NT2/D1 (cell line): Measurements from ENCODE around the gene JARID2.

ENCODE experiments used
- DNase-seq: peaks from one replicate; pipeline ENCODE4 v3.0.0-alpha.2; 2011; ENCODE audit warnings: low read depth, low spot score
- H3K27me3 ChIP-seq: 2 replicates; pipeline ENCODE4 v1.6.0; 2011; ENCODE audit warnings: mild to moderate bottlenecking; ENCODE audit not compliant: insufficient read length, insufficient read depth
- H3K36me3 ChIP-seq: 2 replicates; pipeline ENCODE4 v1.6.1; 2011; ENCODE audit warnings: mild to moderate bottlenecking, low read length, mixed read lengths; ENCODE audit not compliant: insufficient read depth, insufficient read length
- H3K4me1 ChIP-seq: 2 replicates; pipeline ENCODE4 v1.5.1; 2011; ENCODE audit not compliant: insufficient read depth, insufficient read length
- H3K4me3 ChIP-seq: 2 replicates; pipeline ENCODE4 v1.5.1; 2011; ENCODE audit warnings: low read depth; ENCODE audit not compliant: insufficient read length
- H3K9ac ChIP-seq: 2 replicates; pipeline ENCODE4 v1.6.0; 2011; ENCODE audit warnings: low read depth; ENCODE audit not compliant: insufficient read length
- H3K9me3 ChIP-seq: 2 replicates; pipeline ENCODE4 v1.5.1; 2011; ENCODE audit warnings: mild to moderate bottlenecking, low read length; ENCODE audit not compliant: insufficient read depth
- SUZ12 ChIP-seq: IDR thresholded peaks from 2 replicates; pipeline ENCODE4 v1.6.1; 2011; ENCODE audit not compliant: insufficient read length, insufficient read depth; ENCODE audit errors: extremely low read depth
- YY1 ChIP-seq: IDR thresholded peaks from 2 replicates; pipeline ENCODE4 v1.6.1; 2011; ENCODE audit not compliant: insufficient read length, insufficient read depth
- ZNF274 ChIP-seq: IDR thresholded peaks from 2 replicates; pipeline ENCODE4 v1.6.1; 2011; ENCODE audit warnings: mild to moderate bottlenecking, low read depth, low read length

Gene JARID2

DNA sequence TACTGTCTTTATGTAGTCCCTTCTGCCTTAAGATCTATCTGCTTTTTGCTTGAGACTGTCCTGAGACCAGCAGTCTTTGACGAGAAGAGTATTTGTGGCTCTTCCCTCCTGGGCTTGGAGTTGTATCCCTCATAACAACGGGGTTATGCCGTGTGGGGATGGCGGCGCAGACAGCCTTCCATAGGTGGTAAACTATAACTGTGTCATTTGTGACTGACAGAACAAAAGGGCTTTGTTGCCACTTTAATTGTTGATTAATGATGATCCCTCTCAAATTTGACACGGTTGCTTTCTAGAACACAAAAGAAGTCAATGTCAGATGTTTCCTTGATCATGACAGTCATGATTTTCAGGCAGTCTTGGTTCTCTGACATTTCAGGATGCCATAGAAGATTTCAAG lies 196.6 kb downstream of the JARID2 start:
- no peak overlapping the region for H3K4me3 ChIP-seq
- TF ChIP-seq SUZ12 = no peak
- H3K36me3 ChIP-seq = no peaks in the 10 kb centered on the region
- no peaks in the 10 kb centered on the region for H3K27me3 ChIP-seq
- H3K9me3 ChIP-seq = no peaks in the 10 kb centered on the region
- H3K4me1 ChIP-seq = peaks cover 11% of the 10 kb centered on the region
- DNase-seq = no peak
- no peak overlapping the region for H3K9ac ChIP-seq

DNA sequence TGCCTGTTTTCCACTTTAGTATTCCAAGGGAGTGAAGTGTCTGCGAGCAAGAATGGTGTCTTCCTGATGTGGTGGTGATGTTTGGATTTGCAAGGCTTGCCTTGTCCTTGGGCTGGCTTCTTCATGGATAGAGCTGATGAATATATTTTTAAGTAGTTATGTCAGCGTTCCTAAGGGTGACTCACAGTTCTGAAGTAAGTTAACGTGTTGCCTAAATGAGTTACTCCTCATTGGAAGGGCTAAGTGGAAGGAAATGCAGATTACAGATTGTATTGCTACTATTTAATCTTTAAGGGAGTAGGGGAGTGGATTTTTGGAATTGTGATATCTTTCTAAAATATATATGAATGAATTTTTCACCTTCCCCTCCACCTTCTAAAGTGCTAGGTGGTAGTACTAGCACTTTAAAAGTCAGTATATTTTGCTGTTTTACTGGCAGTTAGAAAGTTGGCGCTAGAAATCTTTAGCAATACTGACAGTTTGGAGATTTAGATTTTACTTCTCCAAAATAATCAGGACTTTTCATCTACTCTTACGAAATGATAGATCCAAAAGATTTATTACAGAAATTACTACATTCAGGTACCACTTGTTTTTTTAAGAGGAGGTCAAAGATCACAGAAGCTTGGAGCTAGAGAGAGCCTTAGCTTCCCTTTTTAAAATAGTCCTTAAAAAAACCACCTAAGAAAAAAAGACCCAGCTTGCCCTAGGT lies 197.4 kb downstream of the JARID2 start:
- Histone ChIP-seq H3K4me3 (no peak overlapping the region), H3K9ac (no peak overlapping the region), H3K36me3 (peaks cover 2% of the 10 kb centered on the region), H3K27me3 (no peaks in the 10 kb centered on the region), H3K9me3 (no peaks in the 10 kb centered on the region), H3K4me1 (peaks cover 12% of the 10 kb centered on the region)
- TF ChIP-seq SUZ12 = no peak
- no peak for TF ChIP-seq YY1
- TF ChIP-seq ZNF274 = no peak
- no peak for DNase-seq

DNA sequence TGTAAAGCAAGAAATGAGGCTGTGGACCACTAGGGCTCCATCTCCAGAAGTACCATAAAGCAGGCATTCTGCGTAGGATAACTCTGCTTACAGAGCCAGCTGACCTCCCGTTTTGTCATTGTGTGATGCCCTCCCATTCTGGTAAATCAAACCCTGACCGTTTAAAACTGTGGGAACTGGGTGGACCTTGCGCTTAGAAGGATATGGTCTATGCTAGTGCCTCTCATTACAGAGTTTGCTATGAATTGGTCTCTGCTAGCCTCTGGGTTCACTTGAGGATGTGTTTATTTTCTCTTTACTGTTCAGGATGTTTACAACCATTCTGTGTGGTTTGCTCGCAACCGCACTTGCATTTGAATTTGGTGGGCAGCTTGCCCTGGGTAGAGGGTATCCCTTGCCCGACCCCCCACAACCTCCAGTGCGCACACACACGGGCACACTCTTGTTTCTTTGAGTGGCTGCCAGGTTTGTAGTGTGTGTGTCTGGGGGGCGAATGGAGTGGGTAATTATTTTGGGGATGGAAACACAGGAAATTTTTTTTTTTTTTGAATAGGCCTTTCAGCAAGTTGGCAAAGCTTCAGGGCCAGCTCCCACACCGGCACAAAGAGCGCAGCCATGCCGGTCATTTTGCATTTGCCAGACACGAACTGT lies 198.3 kb downstream of the JARID2 start:
- H3K27me3 ChIP-seq = no peaks in the 10 kb centered on the region
- H3K4me1 ChIP-seq = peaks cover 7% of the 10 kb centered on the region
- H3K9ac ChIP-seq = no peak overlapping the region
- no peak for DNase-seq
- no peak for TF ChIP-seq ZNF274
- no peaks in the 10 kb centered on the region for H3K9me3 ChIP-seq
- peaks cover 2% of the 10 kb centered on the region for H3K36me3 ChIP-seq
- H3K4me3 ChIP-seq = no peak overlapping the region

DNA sequence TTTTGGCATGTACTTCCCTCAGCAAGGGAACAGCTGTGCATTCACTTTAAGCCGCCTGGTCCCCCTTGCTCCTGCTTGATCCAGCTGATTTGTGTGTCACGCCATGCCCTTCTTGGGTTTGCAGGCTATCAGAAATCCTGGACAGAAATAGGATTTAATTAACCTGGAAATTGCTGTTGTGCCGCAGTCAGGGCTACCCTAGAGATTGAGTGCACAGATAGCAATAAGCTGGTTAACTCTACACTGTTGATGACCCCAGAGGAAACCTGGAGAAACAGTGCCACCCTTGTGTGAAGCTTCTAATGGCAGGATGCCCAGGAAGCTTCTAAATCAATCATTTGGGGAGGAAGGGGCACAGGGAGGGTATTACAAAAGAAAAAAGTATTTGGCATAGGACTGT lies 199.0 kb downstream of the JARID2 start:
- no peaks in the 10 kb centered on the region for H3K9me3 ChIP-seq
- H3K9ac ChIP-seq = no peak overlapping the region
- no peaks in the 10 kb centered on the region for H3K27me3 ChIP-seq
- peaks cover 3% of the 10 kb centered on the region for H3K4me1 ChIP-seq
- no peak overlapping the region for H3K4me3 ChIP-seq
- no peak for TF ChIP-seq SUZ12
- no peak for TF ChIP-seq YY1
- no peak for TF ChIP-seq ZNF274
- H3K36me3 ChIP-seq = peaks cover 2% of the 10 kb centered on the region
- no peak for DNase-seq

DNA sequence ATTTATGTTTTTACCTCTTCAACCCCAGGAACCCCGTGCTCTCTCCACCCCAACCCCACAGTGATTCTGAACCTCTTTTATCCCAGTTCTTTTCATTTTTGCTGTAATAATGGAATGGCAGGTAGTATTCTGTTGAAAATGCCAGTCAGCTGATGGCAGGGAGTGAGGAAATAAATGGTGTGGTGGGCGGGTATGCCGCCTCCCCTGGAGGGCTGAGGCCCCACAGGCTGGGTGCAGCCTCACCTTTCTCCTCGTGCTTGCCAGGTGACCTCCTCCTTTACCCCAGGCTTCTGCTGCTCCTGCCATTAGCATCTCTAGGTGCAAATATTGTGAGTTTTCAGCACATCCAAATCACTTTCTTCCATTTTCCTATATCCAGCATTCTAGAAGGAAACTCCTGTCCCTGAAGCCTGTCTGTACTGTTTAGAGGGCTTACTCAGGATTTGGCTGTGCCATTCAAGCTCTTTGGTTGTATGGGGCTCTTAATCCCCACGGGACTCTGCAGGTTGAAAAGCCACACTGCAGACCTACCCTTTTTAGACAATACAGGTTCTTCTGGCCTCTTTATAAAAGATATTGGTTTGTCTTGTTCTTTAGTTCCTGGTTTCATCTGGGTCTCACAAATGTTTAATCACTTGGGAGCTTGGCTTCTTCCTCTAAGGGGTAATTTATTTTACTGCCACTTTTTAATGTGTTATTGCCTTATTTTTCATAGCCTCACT lies 201.8 kb downstream of the JARID2 start:
- no peak overlapping the region for H3K9ac ChIP-seq
- DNase-seq = no peak
- no peak overlapping the region for H3K4me3 ChIP-seq
- H3K27me3 ChIP-seq = no peaks in the 10 kb centered on the region
- H3K4me1 ChIP-seq = peaks cover 3% of the 10 kb centered on the region
- TF ChIP-seq ZNF274 (no peak), YY1 (no peak), SUZ12 (no peak)
- H3K36me3 ChIP-seq = peaks cover 10% of the 10 kb centered on the region
- no peaks in the 10 kb centered on the region for H3K9me3 ChIP-seq

DNA sequence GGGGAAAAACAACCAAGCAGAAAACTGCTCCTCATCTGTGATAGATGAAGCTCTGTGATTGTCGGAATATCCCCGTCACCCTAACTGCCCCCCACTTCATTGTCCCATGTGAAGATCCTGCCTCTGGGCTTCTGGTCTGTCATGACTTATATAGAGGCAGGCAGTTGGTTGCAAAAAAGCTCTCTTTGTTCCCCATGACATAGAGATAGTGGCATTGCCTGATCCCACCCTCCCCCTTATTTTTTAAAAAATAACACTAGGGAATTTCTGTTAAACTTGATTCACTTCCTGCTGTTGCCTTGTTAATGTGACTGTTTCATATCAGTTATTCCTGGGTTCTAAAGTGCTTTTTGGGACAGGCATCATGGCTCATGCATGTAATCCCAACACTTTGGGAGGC lies 203.1 kb downstream of the JARID2 start:
- no peak for DNase-seq
- no peaks in the 10 kb centered on the region for H3K27me3 ChIP-seq
- H3K36me3 ChIP-seq = peaks cover 18% of the 10 kb centered on the region
- H3K4me1 ChIP-seq = peaks cover 3% of the 10 kb centered on the region
- no peak overlapping the region for H3K4me3 ChIP-seq
- no peak for TF ChIP-seq YY1
- no peak for TF ChIP-seq SUZ12
- no peak for TF ChIP-seq ZNF274
- no peak overlapping the region for H3K9ac ChIP-seq
- H3K9me3 ChIP-seq = no peaks in the 10 kb centered on the region

DNA sequence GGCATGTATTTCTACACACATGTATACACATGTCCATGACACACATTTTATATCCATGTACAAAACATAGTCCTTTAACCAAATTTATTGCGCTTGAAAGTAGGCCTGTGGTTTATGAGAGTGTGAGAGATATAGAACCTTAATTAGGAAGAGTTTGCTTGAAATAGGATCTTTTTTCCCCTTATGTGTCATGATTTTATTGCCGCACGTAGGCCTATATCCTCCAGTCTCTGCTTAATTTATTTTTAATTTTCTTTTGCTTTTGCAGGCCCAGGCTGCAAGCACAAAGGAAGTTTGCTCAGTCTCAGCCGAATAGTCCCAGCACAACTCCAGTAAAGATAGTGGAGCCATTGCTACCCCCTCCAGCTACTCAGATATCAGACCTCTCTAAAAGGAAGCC lies 205.9 kb downstream of the JARID2 start:
- TF ChIP-seq YY1 = no peak
- TF ChIP-seq SUZ12 = no peak
- TF ChIP-seq ZNF274 = no peak
- H3K36me3 ChIP-seq = peaks cover 28% of the 10 kb centered on the region
- H3K4me3 ChIP-seq = no peak overlapping the region
- peaks cover 3% of the 10 kb centered on the region for H3K4me1 ChIP-seq
- no peak for DNase-seq
- H3K27me3 ChIP-seq = no peaks in the 10 kb centered on the region
- no peaks in the 10 kb centered on the region for H3K9me3 ChIP-seq
- no peak overlapping the region for H3K9ac ChIP-seq
